Hematopoietic multipotent progenitor cell treated with erythropoietin and hydrocortisone succinate and interleukin-3 and kit ligand, for 6 days (in vitro differentiated cells): ENCODE measurements around the gene LRBA.
A peak's percentile ranks its signal among the peaks of the same experiment; 100 is the strongest.
"Not testable (repeated sequence)": the region's sequence is repeated elsewhere in the genome, so short reads cannot be mapped to it uniquely, and the experiment has no call there.

Experiments
- DNase-seq: peaks from one replicate; pipeline ENCODE4 v3.0.0-alpha.2; 2015

LRBA gene

DNA sequence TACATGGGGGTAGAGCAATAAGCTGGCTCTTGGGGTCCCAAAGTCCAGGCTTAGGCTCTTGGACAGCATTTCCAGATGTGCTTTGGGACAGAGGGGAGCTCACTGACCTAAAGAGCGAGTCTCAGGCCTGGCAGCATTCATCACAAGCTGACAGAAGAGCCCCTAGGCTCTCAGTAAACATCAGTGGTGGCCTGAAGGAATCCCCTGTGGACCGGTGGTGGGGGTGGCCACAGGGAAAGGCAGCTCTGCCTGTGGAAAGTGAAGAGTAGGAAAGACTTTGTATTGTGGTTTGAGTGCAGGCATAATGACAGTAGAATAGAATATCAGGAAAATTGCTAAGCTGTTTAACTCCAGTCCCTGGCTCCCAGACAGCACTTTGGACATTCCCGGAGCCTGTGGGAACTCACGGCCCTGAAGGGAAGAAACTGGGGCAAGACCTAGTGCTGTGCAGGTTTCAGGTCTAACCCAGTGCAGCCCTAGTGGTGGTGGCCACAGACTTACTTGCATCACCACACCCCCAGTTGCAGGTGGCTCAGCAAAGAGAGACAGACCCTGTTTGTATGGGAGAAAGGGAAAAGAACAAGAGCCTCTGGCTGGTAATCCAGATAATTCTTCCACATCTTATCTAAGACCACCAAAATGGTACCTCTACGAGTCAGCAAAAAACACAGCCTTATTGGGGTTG lies 291.2 kb downstream of the LRBA start:
- DNase-seq, result no peak

DNA sequence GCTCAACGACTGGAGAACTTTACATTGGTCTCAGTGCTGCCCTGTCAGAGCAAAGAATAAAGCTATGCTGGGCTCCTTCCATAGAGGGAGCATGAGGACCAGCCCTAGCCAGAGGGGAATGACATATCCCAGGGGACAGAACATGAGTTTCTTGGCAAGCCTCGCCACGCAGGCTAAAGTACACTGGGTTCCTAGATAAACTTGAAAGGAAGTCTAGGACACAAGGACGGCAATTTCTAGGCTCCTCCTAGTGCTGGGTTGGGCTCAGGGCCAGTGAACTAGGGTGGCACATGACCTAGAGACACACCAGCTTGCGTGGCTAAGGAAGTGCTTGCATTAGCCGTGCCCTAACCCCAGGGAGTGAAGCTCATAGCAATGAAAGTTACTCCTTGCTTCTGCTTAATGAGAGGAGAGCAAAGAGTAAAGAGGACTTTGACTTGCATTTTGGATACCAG lies 292.1 kb downstream of the LRBA start:
- DNase-seq, result peak; percentile 80

DNA sequence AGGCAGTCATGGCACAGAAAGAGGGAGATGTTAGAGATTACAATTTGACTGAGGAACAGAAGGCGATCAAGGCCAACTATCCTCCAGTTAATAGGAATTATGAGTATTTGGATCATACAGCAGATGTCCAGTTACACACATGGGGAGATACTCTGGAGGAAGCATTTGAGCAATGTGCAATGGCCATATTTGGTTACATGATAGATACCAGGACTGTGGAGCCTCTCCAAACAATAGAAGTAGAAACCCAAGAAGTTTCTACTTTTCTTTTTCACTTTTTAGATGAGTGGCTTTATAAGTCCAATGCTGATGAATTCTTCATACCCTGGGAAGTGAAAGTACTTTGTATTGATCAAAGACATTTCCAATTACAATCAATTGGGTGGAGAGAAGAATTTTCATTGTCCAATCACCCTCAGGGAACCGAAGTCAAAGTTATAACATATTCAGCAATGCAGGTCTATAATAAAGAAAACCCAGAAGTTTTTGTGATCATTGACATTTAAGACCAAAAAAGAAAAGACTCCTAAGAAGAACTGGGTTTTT lies 294.0 kb downstream of the LRBA start:
- DNase-seq, result no peak

DNA sequence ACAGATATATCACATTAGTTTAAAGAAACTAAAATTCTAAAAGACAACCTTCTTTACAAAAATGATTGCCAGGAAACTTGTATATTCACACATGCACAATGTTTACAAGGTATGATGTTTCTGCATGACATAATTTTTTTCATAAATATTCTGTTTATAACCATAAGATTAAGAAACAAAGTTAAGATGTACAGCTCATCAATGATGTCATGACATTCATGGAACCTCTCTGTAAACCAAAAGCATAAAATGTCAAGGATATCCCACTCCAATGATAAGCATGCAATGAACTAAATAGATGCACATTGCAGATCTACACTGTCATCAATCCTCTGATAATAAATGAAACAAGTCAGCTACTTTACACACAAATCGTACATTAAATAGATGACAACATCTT lies 297.1 kb downstream of the LRBA start:
- DNase-seq, result no peak

DNA sequence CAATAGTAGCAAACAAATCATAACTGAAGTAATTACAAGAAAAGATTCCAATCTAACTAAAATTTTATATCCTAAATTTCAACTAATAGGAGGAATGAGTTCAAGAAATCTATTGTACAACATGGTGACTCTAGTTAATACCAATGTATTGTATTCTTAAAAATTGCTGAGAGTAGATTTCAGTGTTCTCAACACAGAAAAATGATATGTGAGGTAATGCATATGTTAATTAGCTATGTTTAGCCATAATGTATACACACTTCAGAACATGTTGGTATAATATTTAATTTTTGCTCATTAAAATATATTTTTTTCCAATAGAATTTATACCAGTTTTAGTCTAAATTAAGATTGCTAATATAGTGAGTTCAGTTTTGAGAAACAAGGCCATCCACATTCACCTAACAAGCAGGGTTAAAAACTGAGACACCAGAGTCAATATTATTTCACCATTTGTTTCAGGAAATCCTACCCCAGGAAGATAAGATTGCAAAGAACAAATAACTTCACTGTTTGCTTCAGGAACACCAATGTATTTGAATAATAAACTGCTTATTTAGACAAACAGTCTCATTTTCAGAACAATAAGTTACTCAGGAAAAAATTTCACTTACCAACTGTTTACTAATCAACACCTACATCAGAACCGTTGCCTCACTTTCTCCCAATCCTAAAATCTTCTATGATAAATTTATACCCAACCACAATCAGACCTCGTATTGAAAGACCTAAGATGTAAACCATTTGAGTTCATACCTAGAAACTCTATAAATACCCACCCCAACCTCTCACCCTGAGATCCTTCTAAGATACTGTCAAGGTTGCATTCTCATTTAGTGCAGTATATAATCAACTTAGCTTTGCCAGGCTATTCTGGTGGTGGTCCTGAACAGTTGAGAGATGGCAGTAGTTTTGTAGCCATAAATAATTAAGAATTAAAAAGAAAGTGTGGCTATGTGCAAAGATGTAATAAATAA lies 300.3 kb downstream of the LRBA start:
- DNase-seq, result no peak

DNA sequence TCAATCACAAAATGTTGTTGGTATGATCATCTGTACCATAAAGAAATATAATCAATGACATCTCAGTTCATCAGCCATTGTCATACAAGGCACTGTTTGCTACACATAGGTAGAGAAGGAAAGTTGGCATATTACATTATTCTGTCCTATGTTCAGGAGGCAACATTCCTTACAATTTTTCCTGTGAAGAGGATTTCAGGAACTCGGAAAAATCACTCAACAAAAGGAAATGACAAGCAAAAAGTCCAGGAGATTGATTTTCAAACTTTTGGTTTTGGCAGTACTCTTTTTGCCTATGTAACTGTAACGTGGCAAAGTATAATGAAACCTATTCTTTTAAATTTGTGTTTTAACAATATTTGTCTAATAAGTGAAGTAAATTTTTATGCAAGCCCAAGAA lies 301.8 kb downstream of the LRBA start:
- no peak for DNase-seq

DNA sequence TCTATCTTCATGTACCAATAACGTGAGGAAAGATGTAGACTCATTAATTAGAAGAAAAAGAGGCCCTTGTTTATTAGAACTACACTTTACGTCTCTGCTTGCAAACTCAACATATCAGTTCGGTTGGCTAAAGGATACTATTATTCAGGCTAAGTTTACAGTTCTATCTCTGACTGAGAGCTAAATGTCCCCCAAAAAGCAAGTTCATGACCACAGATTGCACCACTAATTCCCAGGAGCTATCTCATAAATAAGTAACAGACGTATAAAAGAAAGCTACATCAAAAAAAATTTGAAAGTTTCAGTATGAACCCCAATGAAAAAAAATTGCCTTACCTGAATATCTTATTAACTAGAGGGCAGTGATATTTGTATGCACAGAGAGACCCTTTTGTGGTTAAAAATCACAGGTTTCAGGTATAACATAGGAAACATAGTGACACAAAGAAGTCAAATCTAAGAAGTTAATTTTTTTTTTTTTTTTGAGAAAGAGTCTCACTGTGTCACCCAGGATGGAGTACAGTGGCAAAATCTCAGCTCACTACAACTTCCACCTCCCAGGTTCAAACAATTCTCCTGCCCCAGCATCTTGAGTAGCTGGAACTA lies 304.2 kb downstream of the LRBA start:
- no peak for DNase-seq

DNA sequence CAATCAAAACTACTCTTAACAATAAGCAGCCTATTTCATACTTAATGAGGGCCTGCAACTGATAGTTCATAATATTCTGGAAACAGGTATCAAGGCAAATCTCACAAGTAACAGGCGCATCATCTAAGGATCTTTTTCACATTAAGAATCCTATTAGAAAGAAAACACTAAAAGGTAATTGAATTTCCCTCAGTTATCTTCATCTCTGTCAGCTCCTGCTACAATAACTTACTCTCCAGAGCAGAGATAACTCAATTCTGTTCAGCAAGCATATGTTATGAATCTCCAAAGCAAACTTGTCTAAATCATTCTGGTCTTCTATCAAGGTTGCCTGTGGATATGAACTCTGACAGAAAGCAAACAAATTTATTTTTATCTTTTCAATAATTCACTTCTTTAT lies 307.1 kb downstream of the LRBA start:
- no peak for DNase-seq

DNA sequence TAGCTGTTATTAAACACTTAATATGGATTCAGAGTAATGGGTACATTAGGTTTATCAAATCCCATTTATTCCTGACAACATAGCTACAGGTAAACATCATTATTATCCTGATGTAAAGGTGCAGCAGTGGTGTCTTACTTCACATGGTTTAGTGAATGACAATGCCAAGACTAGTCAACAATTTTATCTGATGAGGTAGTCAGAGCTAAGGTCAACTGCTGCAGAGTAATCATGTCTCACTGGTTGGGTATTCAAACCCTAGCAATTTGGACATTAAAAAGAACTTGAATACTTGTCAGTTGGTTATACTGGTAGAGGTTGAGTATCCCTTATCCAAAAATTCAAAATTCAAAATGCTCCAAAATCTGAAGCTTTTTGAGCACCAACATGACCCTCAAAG lies 315.5 kb downstream of the LRBA start:
- DNase-seq, result no peak

DNA sequence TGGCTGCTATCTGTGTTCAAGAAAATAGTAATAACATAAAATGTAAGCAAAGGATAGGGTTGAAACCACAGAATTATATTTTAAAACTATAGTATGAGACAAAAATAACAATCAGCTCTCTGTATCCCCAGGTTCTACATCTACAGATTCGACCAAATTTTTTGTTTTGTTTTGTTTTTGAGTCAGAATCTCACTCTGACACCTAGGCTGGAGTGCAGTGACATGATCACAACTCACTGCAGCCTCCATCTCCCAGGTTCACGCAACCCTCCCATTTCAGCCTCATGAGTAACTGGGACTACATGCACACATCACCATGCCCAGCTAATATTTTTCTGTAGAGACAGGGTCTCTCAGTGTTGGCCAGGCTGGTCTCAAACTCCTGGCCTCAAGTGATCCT lies 319.9 kb downstream of the LRBA start:
- no peak for DNase-seq

DNA sequence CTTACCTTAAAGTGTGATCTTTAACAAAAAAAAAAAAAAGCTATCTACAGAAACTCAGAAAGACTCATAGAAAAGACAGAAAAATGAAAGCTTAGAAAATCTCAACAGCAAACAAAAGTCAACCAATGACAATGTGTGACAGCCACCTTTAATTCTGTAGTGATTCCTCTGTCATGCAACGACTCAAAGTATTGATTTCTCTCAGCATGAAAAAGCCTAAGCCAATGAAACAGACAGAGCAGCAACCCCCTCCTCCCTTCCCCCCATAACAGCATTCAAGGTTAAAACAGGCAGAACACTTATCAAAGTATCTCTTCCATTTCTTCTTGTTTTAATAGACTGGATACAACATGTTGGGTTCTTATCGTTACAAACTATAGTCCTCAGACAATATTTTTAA lies 320.6 kb downstream of the LRBA start:
- DNase-seq, result no peak

DNA sequence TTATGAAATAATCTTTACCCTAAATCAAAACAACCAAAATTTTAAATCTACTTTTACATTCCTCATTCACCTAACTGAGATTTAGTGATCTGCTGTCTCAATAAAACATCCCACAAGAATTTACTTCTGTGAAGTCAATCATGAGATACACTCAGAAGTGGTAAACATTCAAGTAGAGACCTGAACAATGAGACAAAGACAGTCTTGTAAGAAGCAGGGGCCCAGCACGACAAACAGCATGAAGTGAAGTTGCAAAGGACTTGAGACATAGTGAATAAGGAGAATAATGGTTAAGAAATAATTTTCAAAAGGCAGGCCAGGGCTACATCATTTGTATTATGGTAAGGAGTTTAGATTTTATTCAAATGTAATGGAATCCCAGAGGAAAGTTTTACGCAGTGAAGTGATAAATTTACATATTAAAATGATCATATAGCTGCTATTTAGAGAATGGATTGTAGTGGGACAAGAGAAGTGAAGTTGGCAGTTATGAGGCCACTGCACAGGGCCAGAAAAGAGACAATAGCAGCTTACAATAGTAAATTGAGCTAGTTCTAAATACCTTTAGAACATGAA lies 331.2 kb downstream of the LRBA start:
- DNase-seq, result no peak

DNA sequence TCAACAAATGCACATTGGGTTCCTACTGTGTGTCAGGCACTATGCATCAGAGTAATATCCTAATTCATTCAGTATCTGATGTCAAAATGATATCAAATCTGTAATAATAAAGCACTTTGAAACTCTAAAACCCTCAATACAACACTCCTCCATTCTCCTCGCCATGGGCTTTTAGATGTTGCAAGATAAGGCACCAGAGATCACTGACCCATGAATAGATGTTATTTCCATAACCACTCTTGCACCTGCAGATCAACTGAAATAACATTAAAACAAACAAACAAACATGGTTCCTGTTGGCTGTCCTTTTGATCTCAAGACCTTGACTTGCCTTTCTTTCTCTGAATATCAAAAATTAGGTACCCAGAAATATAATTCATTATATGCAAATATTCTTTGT lies 333.0 kb downstream of the LRBA start:
- no peak for DNase-seq

DNA sequence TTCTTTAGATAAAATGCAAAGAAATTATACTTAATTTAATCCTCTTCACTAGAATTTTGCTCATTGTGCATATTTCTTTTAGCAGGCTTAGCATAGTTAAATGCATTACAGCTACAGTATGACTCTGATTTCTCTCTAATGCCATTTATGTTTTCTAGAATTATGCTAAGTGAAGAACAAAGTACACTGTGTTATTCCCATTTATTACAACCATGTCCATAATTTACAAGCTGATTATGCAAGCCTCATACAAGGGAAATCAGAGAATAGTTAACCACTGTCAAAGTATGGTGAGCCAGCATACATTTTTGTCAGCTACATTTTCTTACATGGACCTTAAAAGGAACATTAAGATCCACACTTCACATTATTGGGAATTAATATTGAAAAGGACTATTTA lies 334.0 kb downstream of the LRBA start:
- DNase-seq, result no peak

DNA sequence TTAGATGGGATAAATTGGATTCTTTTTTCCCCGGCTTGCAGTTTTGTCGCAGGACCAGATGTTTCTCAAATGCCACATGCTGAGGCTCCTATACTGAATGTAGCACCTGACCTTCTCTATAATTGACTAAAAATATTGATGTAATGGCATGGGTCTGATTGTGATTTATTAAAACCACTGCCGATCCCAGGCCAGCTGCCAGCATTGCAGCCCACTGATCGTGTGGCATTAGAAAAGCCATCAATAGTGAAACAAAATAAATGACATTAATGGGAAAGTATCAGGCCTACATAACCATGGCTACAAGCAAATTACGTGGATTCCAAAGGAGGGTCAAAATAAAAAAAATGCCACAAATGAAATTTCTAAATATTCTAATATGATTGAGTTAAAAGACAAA lies 334.4 kb downstream of the LRBA start:
- no peak for DNase-seq

DNA sequence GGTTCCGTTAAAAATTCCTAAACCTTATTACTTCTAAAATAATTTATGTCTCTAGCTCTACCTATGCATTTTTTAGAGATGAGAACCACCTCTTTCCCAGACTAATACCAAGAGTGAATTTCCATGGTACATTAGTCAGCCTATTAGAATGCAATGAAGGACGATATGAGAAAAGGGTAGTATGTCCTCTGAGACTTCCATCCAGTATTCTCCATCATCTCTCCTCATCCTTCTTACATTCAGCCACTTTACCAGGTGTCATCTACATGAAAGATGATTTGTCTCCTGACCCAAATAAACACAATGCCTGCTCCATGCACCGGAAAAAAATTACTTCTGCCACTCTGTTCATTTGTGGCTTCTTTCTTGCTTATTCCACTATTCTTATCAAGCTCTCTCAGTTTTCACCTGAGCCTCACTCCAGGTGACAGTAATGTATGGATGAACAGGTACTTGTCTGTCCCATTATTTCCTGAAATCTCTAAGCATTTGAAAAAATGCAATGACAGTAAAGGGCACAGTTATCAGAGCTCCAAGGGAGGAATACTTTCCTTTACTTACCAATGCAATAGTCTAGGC lies 335.2 kb downstream of the LRBA start:
- no peak for DNase-seq

DNA sequence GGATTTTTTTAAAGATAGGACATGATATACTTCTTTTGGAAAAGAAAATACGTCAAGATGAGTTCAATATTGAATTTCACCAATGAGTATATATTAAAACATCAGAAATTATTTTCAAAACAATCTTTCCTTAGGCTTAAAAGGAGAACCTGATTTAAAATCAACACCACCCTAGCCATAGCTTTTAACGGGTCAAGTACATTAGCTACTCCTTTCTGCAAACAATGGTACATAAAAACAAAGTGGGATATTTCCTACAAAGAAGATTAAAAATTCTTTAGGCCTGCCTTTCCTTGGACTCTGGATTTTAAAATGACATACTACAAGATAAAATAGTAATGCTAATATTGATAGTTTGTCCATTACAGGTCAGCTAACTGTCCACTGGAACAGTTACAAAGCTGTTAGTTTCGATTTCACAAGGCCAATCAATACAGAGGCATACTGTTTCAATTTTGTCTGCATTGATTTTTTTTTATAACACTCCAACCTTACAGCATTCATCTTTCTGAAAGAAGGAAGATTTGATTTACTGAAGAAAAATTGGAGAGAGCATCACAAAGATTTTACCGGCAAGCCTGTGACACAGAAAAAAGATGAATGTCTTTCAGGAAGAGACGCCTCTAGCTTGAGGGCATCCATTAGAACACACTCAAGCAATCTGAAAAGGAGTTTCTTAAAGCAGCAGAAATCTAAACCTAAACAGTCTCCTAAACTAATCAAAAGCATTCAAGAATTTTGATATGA lies 335.9 kb downstream of the LRBA start:
- no peak for DNase-seq

DNA sequence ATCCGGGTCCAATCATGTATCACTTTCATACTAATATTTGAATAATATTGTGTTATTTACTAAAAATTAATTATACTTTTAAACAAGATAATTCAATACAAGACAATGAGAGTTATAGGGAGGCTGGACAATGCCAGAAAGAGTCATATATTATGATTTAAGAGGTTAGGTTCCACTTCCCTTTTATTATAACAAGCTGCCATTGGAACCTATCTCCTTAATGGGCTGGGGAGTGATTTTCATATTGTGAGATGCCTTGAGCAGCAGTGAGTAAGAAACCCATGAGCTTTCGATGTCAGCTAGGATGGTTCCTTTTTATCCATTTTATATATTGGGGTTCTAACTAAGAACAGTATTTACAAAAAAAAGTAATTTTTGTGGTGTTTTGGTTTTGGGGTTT lies 341.3 kb downstream of the LRBA start:
- peak; percentile 7 for DNase-seq

DNA sequence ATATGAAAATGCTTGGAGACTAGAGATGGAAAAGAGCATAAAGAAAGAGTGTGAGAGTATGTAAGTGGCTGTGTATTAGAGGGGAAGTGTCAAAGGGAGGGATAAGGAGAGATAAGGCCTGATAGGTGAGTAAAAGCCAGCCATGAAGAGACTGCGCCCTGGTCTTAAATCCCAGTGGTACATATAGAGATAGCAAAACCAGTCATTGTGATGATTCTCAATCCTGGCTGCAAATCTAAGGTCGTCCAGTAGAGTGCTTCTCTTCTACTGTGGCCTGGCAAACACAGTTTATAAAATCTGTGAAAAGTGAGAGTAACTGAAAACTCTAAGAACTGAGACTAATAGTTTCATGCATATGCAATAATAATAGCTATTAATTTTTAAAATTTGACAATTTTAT lies 346.3 kb downstream of the LRBA start:
- peak; percentile 12 for DNase-seq

DNA sequence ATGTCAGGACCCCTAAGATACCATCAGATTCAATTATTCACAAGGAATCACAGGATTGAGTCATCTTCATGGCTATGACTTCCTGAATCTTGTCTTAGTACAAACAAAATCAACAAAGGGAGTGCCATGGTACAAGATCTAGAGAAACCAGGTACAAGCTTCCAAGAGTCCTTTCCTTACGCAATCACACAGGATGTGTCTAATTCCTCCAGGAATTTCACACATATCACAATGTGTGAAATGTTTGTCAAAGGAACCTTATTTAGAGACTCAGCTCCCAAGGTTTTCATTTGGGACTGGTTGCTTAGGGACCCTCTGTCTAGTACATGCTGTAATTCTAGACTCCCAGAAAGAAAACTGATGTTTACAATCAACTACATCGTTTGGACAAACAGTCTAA lies 350.1 kb downstream of the LRBA start:
- no peak for DNase-seq

DNA sequence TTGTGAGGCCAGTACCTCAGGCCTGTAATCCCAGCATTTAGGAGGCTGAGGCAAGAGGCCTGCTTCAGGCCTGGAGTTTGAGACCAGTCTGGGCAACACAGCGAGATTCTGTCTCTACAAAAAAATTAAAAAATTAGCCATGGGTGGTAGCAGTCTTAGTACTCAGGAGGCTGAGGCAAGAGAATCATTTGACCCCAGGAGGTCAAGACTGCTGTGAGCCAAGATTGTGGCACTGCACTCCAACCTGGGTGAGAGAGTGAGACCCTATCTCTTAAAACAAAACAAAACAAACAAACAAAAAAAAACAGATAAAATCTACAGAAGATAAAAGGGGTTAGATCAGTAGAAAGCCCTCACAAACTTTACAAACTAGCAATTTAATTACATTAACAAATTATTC lies 352.4 kb downstream of the LRBA start:
- no peak for DNase-seq

DNA sequence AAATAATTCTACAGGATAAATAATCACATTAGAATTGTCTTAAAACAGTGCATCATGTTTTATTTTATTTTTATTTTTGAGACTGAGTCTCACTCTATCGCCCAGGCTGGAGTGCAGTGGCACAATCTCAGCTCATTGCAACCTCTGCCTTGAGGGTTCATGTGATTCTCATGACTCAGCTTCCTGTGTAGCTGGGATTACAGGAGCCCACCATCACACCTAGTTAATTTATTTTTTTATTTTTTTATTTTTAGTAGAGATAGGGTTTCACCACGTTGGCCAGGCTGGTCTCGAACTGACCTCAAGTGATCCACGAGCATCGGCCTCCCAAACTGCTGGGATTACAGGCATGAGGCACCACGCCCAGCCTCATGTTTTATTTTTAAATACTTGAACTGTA lies 353.5 kb downstream of the LRBA start:
- not testable (repeated sequence) for DNase-seq
